ENCODE data around the gene PRKAG2.
"Not testable (repeated sequence)": the region's sequence is repeated elsewhere in the genome, so short reads cannot be mapped to it uniquely, and the experiment has no call there.

Gene PRKAG2

DNA sequence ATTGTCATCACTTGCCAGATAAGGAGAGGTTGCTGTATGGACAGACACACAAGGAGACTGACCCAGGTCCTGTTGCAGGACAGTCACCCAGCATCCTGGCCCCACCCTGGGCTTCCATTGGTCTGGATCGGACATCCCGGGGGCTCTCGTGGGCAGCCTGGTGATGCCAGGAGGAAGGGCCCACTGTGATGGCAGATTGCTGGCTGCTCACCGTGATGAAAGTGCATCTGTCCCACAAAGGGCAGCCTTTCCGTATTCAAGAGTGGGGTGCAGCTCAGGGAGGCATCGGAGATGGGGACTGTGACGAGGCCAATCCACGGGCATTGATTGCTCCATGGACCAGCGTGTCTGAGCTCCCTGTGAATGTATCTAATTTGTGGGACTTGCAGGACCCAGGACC is 41.3 kb downstream of the PRKAG2 start:
- no peak for DNase-seq (ENCODE audit: low read depth)

- no peak for DNase-seq (ENCODE audit: low read depth)
Observed at GRCh38 chr7:151834271-151835035, 42.5 kb downstream of the PRKAG2 start.

DNA sequence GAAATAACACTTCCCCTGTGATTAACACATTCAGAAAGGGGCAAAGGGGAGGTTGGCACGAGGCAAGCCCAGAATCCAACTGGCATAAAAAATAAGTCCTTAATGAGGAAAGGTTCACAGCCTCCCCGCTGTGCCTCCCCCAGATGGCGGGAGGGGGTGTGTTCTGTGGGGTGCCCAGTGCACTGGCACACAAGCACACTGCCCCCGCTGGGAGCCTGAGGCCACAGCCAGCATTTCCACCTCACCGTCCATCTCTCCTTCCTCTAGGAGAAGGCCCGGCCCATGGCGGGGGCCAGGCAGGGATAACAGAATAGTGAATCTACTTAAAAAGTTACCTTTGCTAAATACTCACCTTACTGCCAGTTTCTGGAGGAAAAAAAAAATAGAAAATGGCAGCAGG is 43.2 kb downstream of the PRKAG2 start:
- no peak for DNase-seq (ENCODE audit: low read depth)

- DNase-seq (ENCODE audit: low read depth) = no peak
Observed at GRCh38 chr7:151833213-151833651, 43.7 kb downstream of the PRKAG2 start.

GRCh38 chr7:151832656-151833055 is 44.3 kb downstream of the PRKAG2 start:
- DNase-seq (ENCODE audit: low read depth) = no peak

- DNase-seq (ENCODE audit: low read depth) = no peak
Observed at GRCh38 chr7:151832138-151832537, 44.8 kb downstream of the PRKAG2 start.

DNA sequence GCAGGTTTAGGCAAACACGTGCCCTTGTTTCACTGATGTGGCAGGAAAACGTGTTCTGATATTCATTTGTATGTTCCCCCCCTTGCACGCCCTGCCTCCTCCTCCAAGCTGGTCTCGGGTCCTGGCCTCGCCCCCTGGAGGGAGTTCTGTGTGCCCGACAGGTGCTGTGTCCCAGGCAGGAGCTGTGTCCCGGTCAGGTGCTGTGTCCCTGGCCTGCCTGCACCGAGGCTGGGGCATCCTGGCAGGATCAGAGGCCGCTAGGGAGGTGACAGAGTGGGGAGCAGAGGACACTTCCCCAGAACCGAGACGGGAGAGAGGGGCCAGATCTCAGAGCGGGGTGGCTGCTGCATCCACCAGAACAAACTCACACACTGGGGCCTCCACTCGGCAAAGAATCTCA is 45.3 kb downstream of the PRKAG2 start:
- no peak for DNase-seq (ENCODE audit: low read depth)

- DNase-seq (ENCODE audit: low read depth) = no peak
Observed at GRCh38 chr7:151830121-151830830, 46.6 kb downstream of the PRKAG2 start.

DNA sequence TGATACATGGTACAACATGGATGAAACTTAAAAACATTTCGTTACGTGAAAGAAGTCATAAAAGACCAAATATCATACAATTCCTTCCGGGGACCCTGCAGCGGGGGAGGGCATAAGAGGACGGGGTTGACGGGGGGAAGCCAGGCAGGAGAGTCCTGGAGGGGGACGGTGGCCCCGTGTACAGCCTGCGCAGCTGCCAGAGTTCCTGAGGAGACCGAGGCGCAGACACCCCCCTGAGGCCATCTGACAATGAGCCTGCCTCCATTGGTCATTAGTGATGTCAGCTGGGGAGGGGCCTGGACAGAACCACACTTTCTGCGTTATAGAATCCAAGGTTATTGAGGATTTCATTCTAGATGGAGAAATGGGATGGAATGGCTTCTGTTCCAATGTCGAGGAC is 47.2 kb downstream of the PRKAG2 start:
- no peak for DNase-seq (ENCODE audit: low read depth)

- DNase-seq (ENCODE audit: low read depth) = no peak
Observed at GRCh38 chr7:151827620-151828019, 49.3 kb downstream of the PRKAG2 start.

DNA sequence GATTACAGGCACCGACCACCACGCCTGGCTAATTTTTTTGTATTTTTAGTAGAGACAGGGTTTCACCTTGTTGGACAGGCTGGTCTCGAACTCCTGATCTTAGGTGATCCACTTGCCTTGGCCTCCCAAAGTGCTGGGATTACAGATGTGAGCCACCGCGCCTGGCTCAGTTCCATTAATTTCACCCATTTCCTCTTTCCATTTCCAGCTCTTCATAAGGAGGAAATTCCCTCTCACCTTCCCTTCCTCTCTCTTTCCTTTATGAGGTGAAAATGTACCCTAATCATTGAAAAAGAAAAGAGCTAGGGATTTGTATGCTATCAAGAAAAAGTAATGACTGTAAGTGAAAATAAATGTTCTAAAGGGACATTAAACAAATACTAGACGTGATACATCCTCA is 50.6 kb downstream of the PRKAG2 start:
- not testable (repeated sequence) for DNase-seq (ENCODE audit: low read depth)

DNA sequence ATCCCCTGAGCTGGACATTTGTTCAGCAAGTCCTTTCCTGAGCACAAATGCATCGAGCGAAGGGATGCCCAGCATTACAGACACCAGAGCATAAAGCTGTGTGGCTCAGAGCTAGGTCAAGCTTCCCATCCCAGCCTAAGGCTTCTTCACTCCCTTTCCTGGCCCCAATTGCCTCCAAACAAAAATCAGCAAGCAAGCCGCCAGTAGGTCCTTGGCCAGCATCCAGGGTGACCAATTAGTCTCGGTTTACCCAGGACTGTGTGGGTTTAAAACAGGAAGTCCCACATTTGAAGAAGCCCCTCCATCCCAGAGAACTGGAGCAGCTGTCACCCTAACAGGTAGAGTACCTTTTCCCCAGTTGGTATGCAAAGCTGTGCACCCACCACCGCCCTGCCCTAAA is 51.2 kb downstream of the PRKAG2 start:
- DNase-seq (ENCODE audit: low read depth) = no peak

DNA sequence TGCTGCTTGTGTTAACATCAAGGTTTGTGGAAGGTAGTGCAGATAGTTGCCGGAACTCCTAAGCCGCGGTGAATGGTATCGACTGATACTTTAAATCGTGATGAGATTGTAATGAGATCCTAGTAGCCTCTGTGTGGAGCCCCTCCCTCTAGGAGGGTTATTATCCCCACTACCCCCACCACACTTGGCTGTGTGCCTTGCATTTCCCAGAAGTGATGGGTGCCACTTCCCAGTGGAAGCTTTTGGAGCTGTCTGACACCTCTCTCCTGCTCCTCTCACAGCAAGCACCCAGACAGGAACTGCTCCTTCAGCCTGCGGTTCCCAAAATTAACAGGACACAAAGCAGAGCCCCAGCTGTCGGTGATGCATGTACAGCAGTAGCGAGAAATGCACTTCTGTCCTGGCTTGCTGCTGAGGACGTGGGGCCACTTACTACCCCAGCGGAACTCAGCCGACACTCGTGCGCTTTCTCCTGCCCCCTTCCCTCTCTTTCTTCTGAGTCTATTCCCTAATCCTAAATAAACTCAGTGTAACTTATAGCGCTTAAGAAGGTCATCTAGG is 52.5 kb downstream of the PRKAG2 start:
- no peak for DNase-seq (ENCODE audit: low read depth)

- no peak for DNase-seq (ENCODE audit: low read depth)
Observed at GRCh38 chr7:151823566-151824372, 53.1 kb downstream of the PRKAG2 start.

DNA sequence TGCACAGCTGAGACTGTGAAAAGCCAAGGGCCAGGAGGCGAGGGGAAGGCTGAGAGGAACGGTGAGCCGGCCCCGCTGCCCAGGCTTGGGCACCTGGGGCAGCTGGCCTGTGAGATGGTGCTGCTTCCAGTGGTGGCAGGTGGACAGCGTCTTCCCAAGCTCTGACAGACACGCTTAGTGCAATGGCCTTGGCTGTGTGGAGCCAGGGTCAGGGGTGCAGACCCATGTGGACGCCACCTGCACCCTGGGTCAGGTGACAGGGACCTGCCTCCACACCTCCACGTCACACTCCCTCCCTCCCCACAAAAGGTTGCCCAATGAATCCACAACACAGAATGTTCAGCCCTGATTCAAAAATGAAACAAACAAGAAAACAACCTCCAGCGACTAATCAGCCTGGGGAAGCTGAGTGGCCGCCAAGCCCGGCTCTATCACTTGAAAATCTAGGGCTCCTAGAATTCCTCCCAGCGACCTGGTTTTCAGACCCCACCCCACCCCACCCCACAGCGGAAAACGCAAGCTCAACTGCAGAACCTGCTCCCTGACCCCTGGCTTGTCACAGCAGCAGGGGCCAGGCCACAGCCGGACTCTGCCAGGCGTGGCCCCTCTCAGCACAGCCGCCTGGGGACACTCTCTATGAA is 54.3 kb downstream of the PRKAG2 start:
- DNase-seq (ENCODE audit: low read depth) = no peak

DNA sequence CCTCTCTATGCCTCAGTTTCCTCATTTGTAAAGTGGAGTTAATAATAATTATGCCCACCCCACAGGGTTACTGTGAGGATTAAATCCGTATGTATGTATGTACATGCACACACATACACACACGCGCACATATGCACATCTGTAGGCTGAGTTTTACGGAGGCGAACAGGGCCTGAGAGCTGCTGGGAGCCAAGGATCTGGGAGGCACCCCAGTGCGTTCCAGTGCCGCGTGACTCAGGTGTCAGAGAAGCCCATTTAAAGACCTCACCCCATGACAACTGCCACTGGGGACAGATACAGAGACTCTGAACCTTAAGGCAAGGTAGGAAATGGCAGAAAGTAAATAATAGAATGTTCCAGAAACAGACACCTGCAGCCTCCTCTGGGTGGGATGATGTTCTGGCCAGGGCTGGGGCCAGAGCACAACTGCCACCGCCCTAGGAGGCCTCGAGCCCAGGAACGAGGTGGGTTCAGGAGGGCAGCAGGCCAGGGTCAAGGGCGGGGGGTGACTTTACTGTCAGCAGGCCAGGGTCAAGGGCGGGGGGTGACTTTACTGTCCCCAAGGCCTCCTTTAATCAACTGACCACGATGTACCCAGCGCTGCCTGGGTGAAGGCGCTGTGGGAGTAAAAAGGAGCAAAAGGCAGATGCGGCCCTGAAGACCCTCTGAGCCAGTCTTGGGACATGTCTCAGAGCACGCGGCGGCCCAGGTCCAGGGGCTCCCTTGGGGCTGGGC is 54.9 kb downstream of the PRKAG2 start:
- DNase-seq (ENCODE audit: low read depth) = no peak

DNA sequence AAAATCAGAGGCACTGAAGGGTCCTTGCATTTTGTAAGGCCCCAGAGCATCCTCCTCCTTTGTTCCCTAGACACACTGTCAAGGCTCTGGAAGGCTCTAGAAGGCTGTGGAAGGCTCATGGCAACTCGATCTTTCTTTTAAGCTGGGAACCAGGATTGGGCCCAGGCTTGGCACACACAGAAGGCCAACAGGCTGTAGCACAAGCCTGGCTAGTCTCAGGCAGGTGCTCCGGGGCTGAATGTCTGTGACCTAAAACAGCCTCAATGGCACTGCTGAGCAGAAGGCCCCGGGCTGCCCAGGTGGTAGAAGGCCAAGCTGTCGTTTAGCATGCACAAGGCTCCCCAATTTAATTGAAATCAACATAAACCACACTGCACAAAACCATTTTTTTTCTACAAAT is 55.7 kb downstream of the PRKAG2 start:
- no peak for DNase-seq (ENCODE audit: low read depth)

- DNase-seq (ENCODE audit: low read depth) = no peak
Observed at GRCh38 chr7:151820491-151821105, 56.3 kb downstream of the PRKAG2 start.

DNA sequence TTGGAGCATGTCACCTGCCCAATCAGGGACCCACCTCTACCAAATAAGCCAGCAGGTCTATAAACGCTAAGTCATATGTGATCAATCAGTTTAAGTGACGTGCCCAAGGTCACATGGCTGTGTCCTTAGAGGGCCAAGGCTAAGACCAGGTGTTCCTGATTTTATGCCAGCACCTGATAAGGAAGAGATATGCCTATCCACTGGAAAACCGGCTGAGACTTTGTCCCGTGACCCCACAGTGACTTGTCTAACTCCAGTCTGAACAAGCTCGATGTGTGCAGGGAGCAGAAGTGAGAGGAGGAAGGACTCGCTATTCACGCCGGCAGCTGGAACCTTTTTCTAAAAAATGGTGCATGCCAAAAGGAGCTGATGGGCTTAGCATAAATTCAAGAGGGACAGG is 57.0 kb downstream of the PRKAG2 start:
- no peak for DNase-seq (ENCODE audit: low read depth)

DNA sequence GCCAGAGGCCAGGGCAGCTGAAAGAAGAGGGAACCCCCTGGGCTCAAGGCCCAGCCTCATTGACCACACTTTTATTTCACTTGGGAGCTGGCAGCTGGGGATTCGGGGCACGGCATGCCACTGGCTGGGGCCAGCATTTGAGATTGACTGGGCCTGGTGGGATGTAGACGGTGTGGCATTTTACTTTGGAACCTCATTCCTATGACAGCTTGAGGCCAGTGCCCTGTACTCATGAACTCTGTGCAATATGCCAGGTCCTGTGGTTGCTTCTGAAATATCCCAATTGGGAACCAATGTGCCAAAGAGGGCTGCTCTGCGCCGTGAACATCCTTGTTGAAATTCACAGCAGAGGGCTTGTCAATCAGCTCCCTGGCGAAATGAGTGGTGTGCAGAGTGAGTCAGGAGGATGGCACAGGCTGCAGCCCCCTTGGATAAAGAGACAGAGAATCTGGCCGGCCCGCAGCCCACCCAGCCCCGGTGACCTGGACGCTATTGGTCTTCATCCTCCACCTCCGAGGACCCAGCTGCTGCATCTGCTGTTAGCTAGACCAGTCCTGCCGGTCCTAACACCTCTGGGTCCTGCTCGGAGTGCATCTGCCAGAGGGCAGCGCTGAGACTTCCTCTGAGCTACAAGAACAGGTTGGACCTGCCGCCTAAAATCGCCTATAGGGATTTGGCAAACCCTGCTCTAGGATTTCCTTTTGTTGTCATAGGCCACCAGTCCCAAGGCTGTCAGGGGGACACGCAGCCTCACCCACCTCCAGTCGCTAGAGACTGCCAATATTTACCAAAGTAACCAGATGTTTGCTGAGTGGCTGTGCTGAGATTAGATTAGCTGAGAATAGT is 58.0 kb downstream of the PRKAG2 start:
- DNase-seq (ENCODE audit: low read depth) = no peak

Data from T-helper 22 cell (primary cell).